Heart left ventricle (tissue), 13 donors: ENCODE measurements around the gene GGT5.
A peak's percentile ranks its signal among the peaks of the same experiment; 100 is the strongest.

Source experiments
- POLR2A ChIP-seq, 2 donors: fragments of 450-650 bp; IDR thresholded peaks; one replicate each; pipeline ENCODE4 v1.6.1; 2017; ENCODE audit warnings: antibody characterized with exemption in 2 of 2, mild to moderate bottlenecking in 2 of 2, moderate library complexity in 2 of 2
- TF ChIP-seq, protein P1 (sequence below), 12 donors: fragments of 200-600 bp; sonication (generic) in 4 of 12; IDR thresholded peaks; one replicate each; pipeline versions ENCODE4 v1.5.0 to v1.8.0; 2018 to 2022; ENCODE audit warnings: antibody characterized with exemption in 12 of 12, mild to moderate bottlenecking in 5 of 12
- donor health status: ischemic (EF 13 %, LVEDD 7.1; RV severe dilation, severe dysfunction).
- donor health status: DM: no; HTN: yes; CAD: no.
- donor health status: DM: no; HTN: no; CAD: no.
- donor health status: ischemic (EF 25% LVEDD 6.9; RV normal size, moderate dysfunction).
- donor health status: ischemic (EF 25% LVEDD 5.7; RV mildly dilated, moderate dysfunction).
- donor health status: ischemic (EF 35%, LVEDD 5.7; RV mildly dilated, moderate dysfunction).
- donor health status: nonischemic (EF 11% LVEDD 7.7; RV severe dilation, severe dysfunction).
- donor health status: DM: yes; HTN: yes; CAD: no.
- donor health status: PGD.
- donor health status: ischemic (EF 29% LVEDD 5.4; RV normal size, mild dysfunction).
- donor health status: nonischemic (EF 23%, LVEDD 6.1; RV moderate dilation, normal function).

DNA sequence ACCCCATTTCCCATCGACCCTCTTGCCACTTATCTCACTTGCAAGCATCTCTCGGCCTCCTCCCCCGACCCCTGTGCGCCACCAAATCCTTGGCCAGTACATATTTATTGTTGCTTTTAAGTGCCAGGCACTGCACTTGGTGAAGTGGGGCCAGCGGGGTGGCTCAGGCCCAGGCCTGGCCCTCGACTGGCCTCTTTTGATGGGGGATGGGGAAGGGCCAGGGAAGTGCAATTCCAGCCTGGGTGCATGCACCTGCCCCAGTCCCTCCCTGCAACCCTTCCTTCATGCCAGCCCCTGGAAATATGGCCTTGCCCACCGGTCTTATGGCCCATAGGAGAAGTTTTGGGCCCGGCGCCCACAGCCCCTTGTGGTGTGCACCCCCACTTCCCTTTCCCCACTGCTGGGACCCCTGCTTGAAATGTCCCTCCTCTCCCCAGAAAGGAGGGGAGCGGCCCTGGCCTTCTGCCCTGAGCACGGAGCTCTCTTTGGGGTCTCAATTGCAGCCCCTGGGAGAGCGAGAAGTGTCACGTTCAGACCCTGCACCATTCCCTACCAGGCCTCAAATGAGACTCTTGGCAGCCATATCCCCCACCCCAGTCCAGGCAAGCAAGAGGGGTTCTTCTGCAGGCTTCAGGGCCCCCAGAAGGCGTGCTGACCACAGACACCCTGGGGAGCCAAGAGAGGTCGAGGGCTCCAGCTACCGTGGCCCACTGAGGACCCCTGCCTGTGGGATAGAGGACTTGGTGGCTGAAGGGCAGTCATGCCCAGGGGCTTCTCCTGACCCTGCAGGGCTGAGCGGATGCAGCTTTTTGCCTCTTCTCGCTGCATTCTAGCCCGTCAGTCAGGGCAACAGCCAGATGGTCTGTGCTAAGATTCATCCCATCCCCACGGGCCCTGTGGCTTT lies 62.6 kb downstream of the GGT5 start:
- TF ChIP-seq, protein P1, sequence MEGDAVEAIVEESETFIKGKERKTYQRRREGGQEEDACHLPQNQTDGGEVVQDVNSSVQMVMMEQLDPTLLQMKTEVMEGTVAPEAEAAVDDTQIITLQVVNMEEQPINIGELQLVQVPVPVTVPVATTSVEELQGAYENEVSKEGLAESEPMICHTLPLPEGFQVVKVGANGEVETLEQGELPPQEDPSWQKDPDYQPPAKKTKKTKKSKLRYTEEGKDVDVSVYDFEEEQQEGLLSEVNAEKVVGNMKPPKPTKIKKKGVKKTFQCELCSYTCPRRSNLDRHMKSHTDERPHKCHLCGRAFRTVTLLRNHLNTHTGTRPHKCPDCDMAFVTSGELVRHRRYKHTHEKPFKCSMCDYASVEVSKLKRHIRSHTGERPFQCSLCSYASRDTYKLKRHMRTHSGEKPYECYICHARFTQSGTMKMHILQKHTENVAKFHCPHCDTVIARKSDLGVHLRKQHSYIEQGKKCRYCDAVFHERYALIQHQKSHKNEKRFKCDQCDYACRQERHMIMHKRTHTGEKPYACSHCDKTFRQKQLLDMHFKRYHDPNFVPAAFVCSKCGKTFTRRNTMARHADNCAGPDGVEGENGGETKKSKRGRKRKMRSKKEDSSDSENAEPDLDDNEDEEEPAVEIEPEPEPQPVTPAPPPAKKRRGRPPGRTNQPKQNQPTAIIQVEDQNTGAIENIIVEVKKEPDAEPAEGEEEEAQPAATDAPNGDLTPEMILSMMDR (IDR thresholded peaks at IDR 0.05) = peak in 10 of 12 donors; percentile 10 to 36 (median 24)
- TF ChIP-seq POLR2A (IDR thresholded peaks at IDR 0.05) = no peak
